HFF-Myc (cell line): Measurements from ENCODE around the gene TRIP13.
"Not testable (repeated sequence)": the region's sequence is repeated elsewhere in the genome, so short reads cannot be mapped to it uniquely, and the experiment has no call there.

Source experiments
- DNase-seq: peaks from one replicate; pipeline ENCODE4 v3.0.0-alpha.2; 2011; ENCODE audit warnings: low read depth; ENCODE audit errors: extremely low read depth
- H3K4me3 ChIP-seq: replicated peaks from 2 replicates; pipeline ENCODE4 v1.5.1; 2011; ENCODE audit warnings: low read depth, mild to moderate bottlenecking, control low read depth, low read length
- CTCF ChIP-seq: IDR thresholded peaks from 2 replicates; pipeline ENCODE4 v1.5.1; 2012; ENCODE audit warnings: mild to moderate bottlenecking, low read depth, low read length, control low read depth; ENCODE audit errors: missing control alignments

Gene TRIP13

GRCh38 chr5:871596-872298, 20.9 kb upstream of the TRIP13 start:
- no peak for DNase-seq
- no peak for TF ChIP-seq CTCF
- no peak overlapping the region for H3K4me3 ChIP-seq

DNA sequence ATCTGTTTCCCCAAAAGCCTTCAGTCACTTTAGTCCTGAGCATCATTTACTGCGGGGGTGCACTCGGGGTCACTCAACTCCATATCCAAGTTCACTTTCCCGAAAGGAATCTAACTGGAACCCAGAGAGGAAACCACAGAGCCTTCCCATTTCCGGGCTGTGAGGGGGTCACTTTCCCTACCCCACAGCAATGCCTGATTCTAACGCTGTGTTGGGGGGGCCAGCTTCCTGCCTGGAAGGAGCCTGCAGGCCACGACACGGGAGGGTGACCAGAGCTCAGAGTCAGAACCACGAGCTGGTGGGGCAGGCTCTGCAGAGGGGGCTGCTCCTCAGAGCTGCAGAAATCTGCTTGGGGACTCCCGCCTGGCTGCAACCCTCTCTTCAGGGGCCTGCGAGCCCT, 20.4 kb upstream of the TRIP13 start:
- TF ChIP-seq CTCF = no peak
- H3K4me3 ChIP-seq = no peak overlapping the region

GRCh38 chr5:873328-873727, 19.4 kb upstream of the TRIP13 start:
- TF ChIP-seq CTCF = no peak
- DNase-seq = no peak
- no peak overlapping the region for H3K4me3 ChIP-seq

More for the DNA sequence above, 20.4 kb upstream of the TRIP13 start:
- DNase-seq = no peak

DNA sequence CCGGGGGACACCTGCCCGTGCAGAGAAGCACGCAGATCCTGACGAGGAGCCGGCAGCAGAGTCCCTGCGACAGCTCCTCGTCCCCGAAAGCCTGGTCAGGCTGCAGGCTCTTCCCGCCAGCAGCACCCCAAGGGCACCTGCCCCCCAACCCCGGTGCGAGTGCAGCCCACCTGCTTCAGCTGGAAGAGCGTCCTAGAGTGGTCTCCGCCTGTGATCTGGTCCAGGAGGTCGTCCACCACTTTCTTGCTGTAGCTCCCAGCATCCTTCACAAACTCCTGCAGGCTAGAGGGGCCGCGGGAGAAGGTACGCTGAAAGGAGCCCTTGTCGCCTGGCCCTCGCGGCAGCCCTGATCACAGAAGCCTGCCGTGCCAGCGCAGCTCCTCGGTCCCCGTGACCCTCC, 16.8 kb upstream of the TRIP13 start:
- H3K4me3 ChIP-seq = no peak overlapping the region
- no peak for TF ChIP-seq CTCF
- no peak for DNase-seq

GRCh38 chr5:876398-877365, 16.0 kb upstream of the TRIP13 start:
- DNase-seq = no peak
- TF ChIP-seq CTCF = no peak
- no peak overlapping the region for H3K4me3 ChIP-seq

- no peak for DNase-seq
- no peak overlapping the region for H3K4me3 ChIP-seq
- TF ChIP-seq CTCF = no peak
Measured at GRCh38 chr5:878125-878524, 14.6 kb upstream of the TRIP13 start.

DNA sequence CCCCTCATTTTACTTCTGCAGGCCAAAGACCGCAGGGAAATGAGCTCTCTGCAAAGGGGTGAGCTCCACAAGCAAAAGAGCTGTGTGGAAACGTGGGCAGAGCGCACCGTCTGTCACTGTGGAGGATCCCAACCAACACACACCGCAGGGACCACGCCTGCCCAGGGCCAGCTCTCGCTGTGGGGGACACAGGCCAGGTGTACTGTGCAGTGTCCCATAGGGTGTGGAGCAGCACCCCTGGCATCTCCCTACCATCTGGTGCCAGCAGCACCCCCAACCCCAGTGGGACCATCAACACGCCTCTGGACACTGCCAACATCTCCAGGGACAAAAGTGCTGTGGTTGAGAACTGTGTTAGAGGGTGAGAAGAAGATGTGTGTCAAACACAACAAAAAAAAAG, 14.0 kb upstream of the TRIP13 start:
- DNase-seq, H3K4me3 ChIP-seq: not testable (repeated sequence)
